HCT116 (cell line): ENCODE data around the gene SLX9. TPM values are rescaled to one million over a fixed set of nuclear protein-coding genes. Genes with fewer than 3 reads are reported as not detected.

Experiments
- ATAC-seq: fragments of 200-7000 bp; cut with Tn5 transposase; 2 replicates; pipeline ENCODE4 v1.9.1; 2020; ENCODE audit warnings: mild to moderate bottlenecking, moderate library complexity
- BruUV-seq: library from RNA; stranded (reverse); fragments of 400-500 nt; replicated peaks from 2 replicates; lab custom pipeline; 2021; lab: Mats Ljungman, UMichigan
- CTCF ChIA-PET: fragments of 300-600 bp; sonication (Branson Sonifier 250); formaldehyde crosslinking; loops from one replicate; lab custom pipeline; 2021; ENCODE audit warnings: antibody characterized with exemption; lab: Charles Lee
- POLR2A ChIA-PET: fragments of 300-600, 350-600 bp; sonication (Branson Sonifier 250); formaldehyde crosslinking; loops from one replicate; lab custom pipeline; 2021; ENCODE audit warnings: antibody characterized with exemption; lab: Charles Lee
- RAD21 ChIA-PET, 2 experiments: fragments of 300-600 bp; sonication (Branson Sonifier 250); formaldehyde crosslinking; loops; one replicate each; lab custom pipeline; 2023; ENCODE audit warnings: low total read pairs in 2 of 2; ENCODE audit not compliant: uncharacterized antibody in 2 of 2, unreplicated experiment in 2 of 2, low non-redundant PET in 1 of 2; lab: Charles Lee
- DNase-seq: peaks from one replicate; pipeline ENCODE4 v3.0.0-alpha.2; 2010; ENCODE audit warnings: low read depth, low spot score
- H2AFZ ChIP-seq: fragments of 200-600 bp; shearing (Covaris generic), sonication (generic); 2 replicates; pipeline ENCODE4 v1.6.1; 2017; ENCODE audit warnings: low read depth, mixed run types, mixed read lengths, antibody characterized with exemption, low read length; ENCODE audit not compliant: poor library complexity, severe bottlenecking
- H3K27ac ChIP-seq: 2 replicates; pipeline ENCODE4 v1.5.1; 2012; ENCODE audit warnings: low read depth, low read length
- H3K27me3 ChIP-seq: fragments of 200-600 bp; sonication (generic); 2 replicates; pipeline ENCODE4 v1.6.1; 2016; ENCODE audit warnings: mixed run types, low read length, mixed read lengths; ENCODE audit not compliant: insufficient read depth
- H3K36me3 ChIP-seq, 2 experiments: fragments of 200-500 bp in 1 of 2; fragments of 200-600 bp in 1 of 2; sonication (Bioruptor generic) in 1 of 2; sonication (generic) in 1 of 2; 2 replicates each; pipeline versions ENCODE4 v1.5.1 to v1.6.1; 2014 to 2016; ENCODE audit warnings: low read length in 2 of 2, inconsistent platforms in 1 of 2, mixed read lengths in 1 of 2, mixed run types in 1 of 2; ENCODE audit not compliant: insufficient read depth in 2 of 2, control insufficient read depth in 1 of 2
- H3K4me1 ChIP-seq, 2 experiments: fragments of 200-600 bp in 1 of 2; sonication (generic) in 1 of 2; 2 replicates each; pipeline versions ENCODE4 v1.5.1 to v1.6.1; 2012 to 2017; ENCODE audit warnings: low read length in 2 of 2, inconsistent platforms in 1 of 2, mild to moderate bottlenecking in 1 of 2, mixed read lengths in 1 of 2, mixed run types in 1 of 2, moderate library complexity in 1 of 2; ENCODE audit not compliant: insufficient read depth in 2 of 2, control insufficient read depth in 1 of 2
- H3K4me2 ChIP-seq: fragments of 200-600 bp; sonication (generic); 2 replicates; pipeline ENCODE4 v1.6.1; 2017; ENCODE audit warnings: mixed run types, low read length, mixed read lengths
- H3K4me3 ChIP-seq, 2 experiments: fragments of 200-600 bp in 1 of 2; sonication (generic) in 1 of 2; replicated peaks in 1 of 2; 2 replicates each; pipeline ENCODE4 v1.5.1; 2011 to 2016; ENCODE audit warnings: low read length in 2 of 2, control low read depth in 1 of 2, low read depth in 1 of 2, mild to moderate bottlenecking in 1 of 2, mixed read lengths in 1 of 2, mixed run types in 1 of 2
- H3K79me2 ChIP-seq: fragments of 200-600 bp; sonication (generic); 2 replicates; pipeline ENCODE4 v1.6.1; 2017; ENCODE audit warnings: mild to moderate bottlenecking, mixed run types, low read length, moderate library complexity, mixed read lengths; ENCODE audit not compliant: insufficient read depth
- H3K9ac ChIP-seq: fragments of 200-600 bp; sonication (generic); 2 replicates; pipeline ENCODE4 v1.6.1; 2016; ENCODE audit warnings: low read length, mixed read lengths
- H3K9me2 ChIP-seq: fragments of 200-600 bp; sonication (generic), shearing (Covaris generic); 2 replicates; pipeline ENCODE4 v1.6.1; 2017; ENCODE audit warnings: mixed run types, mild to moderate bottlenecking, moderate library complexity; ENCODE audit not compliant: insufficient read depth
- H3K9me3 ChIP-seq, 2 experiments: fragments of 200-500 bp in 1 of 2; fragments of 200-600 bp in 1 of 2; sonication (Bioruptor generic) in 1 of 2; sonication (generic) in 1 of 2; 2 replicates each; pipeline ENCODE4 v1.6.1; 2014 to 2017; ENCODE audit warnings: low read length in 2 of 2, mixed read lengths in 2 of 2, inconsistent platforms in 1 of 2, low read depth in 1 of 2, mild to moderate bottlenecking in 1 of 2, mixed run types in 1 of 2, moderate library complexity in 1 of 2; ENCODE audit not compliant: control insufficient read depth in 1 of 2, insufficient read depth in 1 of 2
- H4K20me1 ChIP-seq: fragments of 200-600 bp; sonication (generic), shearing (Covaris generic); 2 replicates; pipeline ENCODE4 v1.6.1; 2017; ENCODE audit warnings: mixed run types, mild to moderate bottlenecking, moderate library complexity; ENCODE audit not compliant: insufficient read depth
- RAD21 ChIP-seq: IDR thresholded peaks from 2 replicates; pipeline ENCODE4 v1.6.1; 2012; ENCODE audit warnings: low read depth, mild to moderate bottlenecking
- TCF7L2 ChIP-seq: IDR thresholded peaks from 2 replicates; pipeline ENCODE4 v1.7.0; 2011; ENCODE audit warnings: borderline replicate concordance, inconsistent platforms; ENCODE audit not compliant: insufficient read depth, insufficient read length; ENCODE audit errors: extremely low read depth
- intact Hi-C: fragments of 100-400 bp; cut with micrococcal nuclease; formaldehyde crosslinking; loops from 2 replicates; pipeline ENCODE4 v1.10.0; 2022
- total RNA-seq: library from RNA; stranded (reverse); gene quantifications from one replicate; pipeline ENCODE4 v1.2.1, GENCODE V29; 2021; ENCODE audit not compliant: unreplicated experiment

The SLX9 gene
- total RNA-seq, 1 experiment from 2014 or later, result 61.9 TPM

GRCh38 chr21:44991538-44992483 is 52.0 kb downstream of the SLX9 start:
- CTCF ChIA-PET, result interaction anchor here (1.2 kb wide), 1 partner anchor 137 kb away, joined by 3 read pairs; no protein-coding TSS in a partner anchor
- TF ChIP-seq TCF7L2, result no peak
- TF ChIP-seq, all 23 proteins: peak for 0
- Histone ChIP-seq H3K27me3 (no peaks in the 10 kb centered on the region), H3K4me3 (no peak overlapping the region), H3K9me2 (no peaks in the 10 kb centered on the region), H4K20me1 (no peaks in the 10 kb centered on the region), H3K27ac (no peak overlapping the region), H3K9me3 (no peaks in the 10 kb centered on the region), H3K79me2 (no peaks in the 10 kb centered on the region), H3K4me2 (no peak overlapping the region), H3K4me1 (no peaks in the 10 kb centered on the region), H3K9ac (no peak overlapping the region), H2AFZ (no peak overlapping the region), H3K36me3 (no peaks in the 10 kb centered on the region)
- ChIA-PET RAD21 (no interaction called here), POLR2A (no interaction called here)
- ATAC-seq (no peak), DNase-seq (no peak)
- no TSS peak for BruUV-seq
- intact Hi-C loops, result no loop called here

GRCh38 chr21:44992608-44993031 is 52.8 kb downstream of the SLX9 start:
- Histone ChIP-seq H3K9ac (no peak overlapping the region), H3K27me3 (no peaks in the 10 kb centered on the region), H3K36me3 (no peaks in the 10 kb centered on the region), H3K79me2 (no peaks in the 10 kb centered on the region), H3K27ac (no peak overlapping the region), H3K9me2 (no peaks in the 10 kb centered on the region), H3K9me3 (no peaks in the 10 kb centered on the region), H3K4me3 (no peak overlapping the region), H3K4me1 (no peaks in the 10 kb centered on the region), H4K20me1 (no peaks in the 10 kb centered on the region), H2AFZ (no peak overlapping the region), H3K4me2 (no peak overlapping the region)
- BruUV-seq, result no TSS peak
- DNase-seq (no peak), ATAC-seq (no peak)
- CTCF ChIA-PET, result interaction anchor here (1.2 kb wide), 1 partner anchor 136 kb away, joined by 3 read pairs; no protein-coding TSS in a partner anchor
- RAD21 ChIA-PET, result no interaction called here
- TF ChIP-seq RAD21, result no peak
- TF ChIP-seq TCF7L2, result no peak
- POLR2A ChIA-PET, result no interaction called here
- intact Hi-C loops, result no loop called here
